Stimulated activated CD8-positive, alpha-beta memory T cell treated with anti-CD3 and anti-CD28 coated beads, Interleukin-12 subunit alpha, Interleukin-12 subunit beta, amount 100 ng/mL, for 24 hours (primary cell): ENCODE data around the gene NEURL1B.

Source experiments
- DNase-seq: peaks from one replicate; pipeline ENCODE4 v3.0.0-alpha.2; 2020; ENCODE audit errors: extremely low read depth

The NEURL1B gene

GRCh38 chr5:172678902-172679301 is 37.8 kb downstream of the NEURL1B start:
- no peak for DNase-seq

- no peak for DNase-seq
Measured at GRCh38 chr5:172679628-172680212, 38.7 kb downstream of the NEURL1B start.

GRCh38 chr5:172680921-172681320 is 39.9 kb downstream of the NEURL1B start:
- DNase-seq: no peak

GRCh38 chr5:172681421-172681820 is 40.4 kb downstream of the NEURL1B start:
- DNase-seq: no peak

- no peak for DNase-seq
Measured at GRCh38 chr5:172683264-172683644, 42.2 kb downstream of the NEURL1B start.

GRCh38 chr5:172683645-172684471 is 42.8 kb downstream of the NEURL1B start:
- peak; percentile 27 for DNase-seq

GRCh38 chr5:172685091-172685490 is 44.0 kb downstream of the NEURL1B start:
- DNase-seq: no peak

- DNase-seq: no peak
Measured at GRCh38 chr5:172686111-172686510, 45.0 kb downstream of the NEURL1B start.

GRCh38 chr5:172686539-172687390 is 45.7 kb downstream of the NEURL1B start:
- no peak for DNase-seq

- DNase-seq: no peak
Measured at GRCh38 chr5:172687940-172688339, 46.9 kb downstream of the NEURL1B start.

GRCh38 chr5:172688349-172689217 is 47.5 kb downstream of the NEURL1B start:
- DNase-seq: no peak

GRCh38 chr5:172689218-172689572 is 48.1 kb downstream of the NEURL1B start:
- DNase-seq: no peak

GRCh38 chr5:172689801-172690200 is 48.7 kb downstream of the NEURL1B start:
- DNase-seq: no peak

GRCh38 chr5:172690258-172691075 is 49.4 kb downstream of the NEURL1B start:
- no peak for DNase-seq

GRCh38 chr5:172691886-172692285 is 50.8 kb downstream of the NEURL1B start:
- no peak for DNase-seq

GRCh38 chr5:172692451-172692850 is 51.4 kb downstream of the NEURL1B start:
- no peak for DNase-seq

- DNase-seq: no peak
Measured at GRCh38 chr5:172692981-172693380, 51.9 kb downstream of the NEURL1B start.

- no peak for DNase-seq
Measured at GRCh38 chr5:172694061-172694460, 53.0 kb downstream of the NEURL1B start.

GRCh38 chr5:172694541-172694940 is 53.5 kb downstream of the NEURL1B start:
- no peak for DNase-seq

GRCh38 chr5:172695232-172696054 is 54.4 kb downstream of the NEURL1B start:
- no peak for DNase-seq
